Stimulated activated CD4-positive, alpha-beta T cell treated with anti-CD3 and anti-CD28 coated beads, Interleukin-12 subunit alpha, Interleukin-12 subunit beta, amount 100 ng/mL, for 4 hours (primary cell): ENCODE results near the gene UBE3C.

Experiments used
- DNase-seq: peaks from one replicate; pipeline ENCODE4 v3.0.0-alpha.2; 2020

The UBE3C gene

GRCh38 chr7:157299317-157299612, 160.5 kb downstream of the UBE3C start:
- DNase-seq: no peak

- DNase-seq: no peak
Measured at GRCh38 chr7:157299613-157300368, 161.1 kb downstream of the UBE3C start.

- DNase-seq: no peak
Measured at GRCh38 chr7:157300369-157300825, 161.7 kb downstream of the UBE3C start.

- no peak for DNase-seq
Measured at GRCh38 chr7:157301610-157302120, 162.9 kb downstream of the UBE3C start.

- no peak for DNase-seq
Measured at GRCh38 chr7:157306846-157307838, 168.4 kb downstream of the UBE3C start.

GRCh38 chr7:157309988-157310668, 171.4 kb downstream of the UBE3C start:
- no peak for DNase-seq

GRCh38 chr7:157310676-157311185, 172.0 kb downstream of the UBE3C start:
- DNase-seq: no peak

- DNase-seq: no peak
Measured at GRCh38 chr7:157312941-157313340, 174.2 kb downstream of the UBE3C start.

GRCh38 chr7:157313645-157314044, 174.9 kb downstream of the UBE3C start:
- no peak for DNase-seq

- no peak for DNase-seq
Measured at GRCh38 chr7:157318015-157318706, 179.4 kb downstream of the UBE3C start.
